ENCODE data around the gene CLDN25.
"Not testable (repeated sequence)": the region's sequence is repeated elsewhere in the genome, so short reads cannot be mapped to it uniquely, and the experiment has no call there.

Gene CLDN25

DNA sequence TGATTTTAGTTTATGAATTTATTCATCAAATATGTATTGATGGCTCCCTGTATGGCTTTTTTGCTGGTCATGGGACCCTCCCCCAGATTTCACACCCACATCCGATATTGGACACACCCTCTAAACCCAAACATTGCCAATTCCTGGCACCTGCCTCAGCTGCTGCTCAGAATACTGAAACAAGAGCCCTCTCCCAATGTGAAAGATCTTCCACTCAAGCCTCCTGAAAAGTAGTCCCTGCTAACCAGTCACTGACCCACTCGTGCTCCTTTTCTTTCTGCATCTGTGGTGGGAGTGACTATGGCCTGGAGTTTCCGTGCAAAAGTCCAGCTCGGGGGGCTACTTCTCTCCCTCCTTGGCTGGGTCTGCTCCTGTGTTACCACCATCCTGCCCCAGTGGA, at the start of gene CLDN25:
CLDN25 (plus strand) TSS at position 301 of the 400 bp plus-strand sequence; CDS start at position 301, 0 bp downstream.
- DNase-seq (ENCODE audit: low spot score) = no peak
- FAIRE-seq = no peak

DNA sequence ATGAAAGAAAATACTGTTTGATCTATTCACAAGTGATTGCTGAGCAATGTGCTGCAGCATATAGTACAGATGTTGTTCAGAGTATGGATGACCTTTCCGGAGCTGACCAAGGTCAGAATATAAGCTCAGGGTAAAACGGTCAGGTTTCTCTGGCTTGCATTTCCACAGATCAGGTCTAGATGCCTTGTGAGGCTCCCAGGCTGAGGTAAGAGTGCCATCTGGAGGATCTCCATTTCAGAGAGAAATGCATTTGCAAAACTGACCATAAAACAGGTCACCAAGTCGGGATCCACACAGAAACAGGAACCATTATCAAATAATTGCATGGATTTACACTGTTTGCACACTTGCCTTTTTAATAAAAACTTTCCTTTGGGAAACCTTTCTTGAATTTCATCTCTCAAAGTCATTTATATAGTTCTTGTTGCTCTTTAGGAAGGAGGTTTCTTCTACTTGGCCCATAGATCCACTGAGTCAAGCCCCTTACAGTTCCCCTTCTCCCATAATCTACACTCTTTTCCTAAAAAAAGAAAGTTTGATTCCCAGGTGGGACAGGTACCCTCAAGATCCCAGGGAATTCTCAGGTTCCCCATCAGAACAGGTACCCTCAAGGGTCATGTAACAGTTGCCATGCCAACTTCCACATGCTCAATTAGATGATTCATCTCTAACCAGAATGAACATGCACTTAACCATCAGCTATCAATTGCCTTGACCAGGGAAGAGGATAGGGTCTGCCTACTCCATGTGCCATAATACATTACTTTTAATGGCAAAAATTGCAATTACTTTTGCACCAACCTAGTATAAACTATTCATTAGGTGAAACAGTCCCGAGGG, 48.5 kb upstream of the CLDN25 start:
- peak; percentile 70 for FAIRE-seq
- DNase-seq (ENCODE audit: low spot score) = peak; percentile 48

DNA sequence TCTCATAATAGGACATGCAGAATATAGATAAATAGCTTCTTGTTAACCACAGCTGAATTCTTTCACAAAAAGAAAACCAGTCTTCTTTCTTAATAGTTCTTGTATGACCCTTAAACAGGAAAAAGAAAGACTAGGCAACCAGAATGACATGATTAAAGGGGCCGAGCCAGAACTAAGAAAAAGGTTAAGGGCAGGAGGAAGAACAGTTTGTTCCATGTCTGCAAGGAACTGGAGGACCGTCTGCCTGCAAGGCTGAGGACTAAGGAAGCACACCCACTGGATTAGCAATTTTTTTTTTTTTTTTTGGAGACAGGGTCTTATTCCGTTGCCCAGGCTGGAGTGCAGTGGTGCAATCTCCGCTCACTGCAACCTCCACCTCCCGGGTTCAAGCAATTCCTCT, 47.5 kb upstream of the CLDN25 start:
- FAIRE-seq (no peak), DNase-seq (ENCODE audit: low spot score) (no peak)

DNA sequence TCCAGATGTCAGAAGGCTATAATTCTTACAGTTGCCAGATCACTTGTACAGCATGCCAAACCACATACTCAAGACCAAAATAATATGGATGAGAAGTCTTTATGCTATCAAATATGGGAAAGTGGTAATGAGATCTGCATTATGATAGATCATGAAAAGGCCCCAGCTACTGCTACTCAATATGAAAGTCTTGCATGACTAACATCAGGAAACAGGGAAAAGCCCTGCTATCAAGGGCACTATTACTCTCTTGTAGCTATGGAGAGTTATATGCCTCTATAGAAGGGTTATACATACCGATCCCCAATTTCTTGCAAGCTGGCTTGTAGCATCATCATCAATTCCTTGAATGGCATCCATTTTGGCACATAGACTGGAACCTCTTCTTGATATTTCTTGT, 43.3 kb upstream of the CLDN25 start:
- DNase-seq (ENCODE audit: low spot score) (no peak), FAIRE-seq (no peak)

DNA sequence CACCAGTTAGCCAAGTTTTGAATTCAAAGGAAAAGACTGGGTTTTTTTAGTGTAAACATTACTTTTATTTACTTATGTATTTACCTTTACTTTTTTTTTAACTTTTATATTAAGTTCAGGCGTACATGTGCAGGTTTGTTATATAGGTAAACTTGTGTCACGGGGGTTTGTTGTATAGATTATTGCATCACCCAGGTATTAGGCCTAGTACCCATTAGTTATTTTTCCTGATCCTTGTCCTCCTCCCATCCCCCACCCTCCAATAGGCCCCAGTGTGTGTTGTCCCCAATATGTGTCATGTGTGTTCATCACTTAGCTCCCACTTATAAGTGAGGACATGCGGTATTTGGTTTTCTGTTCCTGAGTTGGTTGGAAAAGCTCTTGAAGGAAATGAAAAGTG, 26.7 kb upstream of the CLDN25 start:
- FAIRE-seq = no peak
- no peak for DNase-seq (ENCODE audit: low spot score)

DNA sequence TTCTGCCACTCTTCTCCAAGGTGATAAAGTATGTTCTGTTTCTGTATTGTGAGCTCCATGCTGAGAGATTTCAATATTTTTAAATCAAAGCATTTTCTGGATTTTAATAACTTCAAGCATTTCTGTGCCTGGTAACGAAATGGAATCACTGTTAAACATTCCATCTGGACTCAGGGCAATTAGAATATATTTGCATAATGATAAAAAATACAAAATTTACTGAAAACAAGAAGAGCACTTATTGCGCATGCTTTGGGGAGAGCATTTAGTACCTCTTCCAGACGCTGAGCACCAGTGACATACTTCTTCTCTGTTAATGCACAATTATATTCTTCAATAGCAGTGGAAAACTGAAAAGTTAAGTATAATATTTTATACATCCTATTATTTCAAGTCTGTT, 19.4 kb upstream of the CLDN25 start:
- FAIRE-seq (no peak), DNase-seq (ENCODE audit: low spot score) (no peak)

DNA sequence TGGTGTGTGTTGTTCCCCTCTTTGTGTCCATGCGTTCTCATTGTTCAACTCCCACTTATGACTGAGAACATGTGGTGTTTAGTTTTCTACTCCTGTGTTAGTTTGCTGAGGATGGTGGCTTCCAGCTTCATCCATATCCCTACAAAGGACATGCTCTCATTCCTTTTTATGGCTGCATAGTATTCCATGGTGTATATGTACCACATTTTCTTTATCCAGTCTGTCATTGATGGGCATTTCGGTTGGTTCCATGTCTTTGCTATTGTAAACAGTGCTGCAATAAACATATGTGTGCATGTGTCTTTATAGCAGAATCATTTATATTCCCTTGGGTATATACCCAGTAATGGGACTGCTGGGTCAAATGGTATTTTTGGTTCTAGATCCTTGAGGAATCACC, 16.6 kb upstream of the CLDN25 start:
- DNase-seq (ENCODE audit: low spot score); FAIRE-seq: not testable (repeated sequence)

DNA sequence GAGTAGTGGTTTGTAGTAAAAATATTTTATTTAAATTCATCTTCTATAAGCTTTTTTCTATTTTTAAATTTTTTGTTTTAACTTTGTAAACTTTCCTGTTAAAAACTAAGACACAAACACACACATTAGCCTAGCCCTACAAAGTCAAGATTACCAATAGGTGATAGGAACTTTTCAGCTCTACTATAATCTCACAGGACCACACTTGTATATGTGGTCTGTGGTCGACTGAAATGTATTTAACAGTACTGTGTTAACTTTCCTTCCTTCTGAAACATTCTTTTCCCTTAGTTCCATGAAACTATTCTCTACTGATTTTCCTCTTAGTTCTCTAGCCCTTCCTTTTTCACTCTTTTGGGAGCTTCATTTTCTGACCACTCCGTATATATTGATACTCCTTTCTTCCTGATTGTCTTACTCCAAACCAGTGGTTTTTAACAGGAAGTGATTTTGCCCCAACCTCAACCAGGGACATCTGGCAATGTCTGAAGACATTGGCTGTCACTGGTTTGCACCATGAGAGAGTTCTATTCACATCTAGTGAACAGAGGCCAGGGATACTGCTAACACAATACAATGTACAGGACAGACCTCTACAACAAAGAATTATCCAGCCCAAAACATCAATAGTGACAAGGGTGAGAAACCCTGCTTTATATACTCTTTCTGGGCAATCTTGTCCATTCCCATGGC, 14.9 kb upstream of the CLDN25 start:
- DNase-seq (ENCODE audit: low spot score) = no peak
- FAIRE-seq = no peak

DNA sequence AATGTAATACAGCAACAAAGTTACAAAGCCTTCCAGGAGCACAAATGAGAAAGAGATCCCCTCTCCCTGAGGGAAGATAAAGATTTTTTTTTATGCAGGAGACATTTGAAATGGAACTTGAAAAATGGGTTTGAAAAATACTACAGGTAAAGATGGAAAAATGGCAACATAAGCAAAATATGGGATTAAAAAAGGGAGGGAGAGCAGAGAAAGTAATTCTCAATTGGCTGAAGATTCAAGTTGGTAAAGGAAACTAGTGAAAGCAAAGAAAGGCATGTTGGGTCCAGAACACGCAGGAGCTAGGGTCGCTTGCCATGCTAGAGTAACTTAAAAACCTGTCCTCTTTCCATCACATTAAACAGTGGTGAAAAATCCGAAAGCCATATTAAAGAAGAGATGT, 7.6 kb upstream of the CLDN25 start:
- FAIRE-seq = no peak
- DNase-seq (ENCODE audit: low spot score) = no peak

DNA sequence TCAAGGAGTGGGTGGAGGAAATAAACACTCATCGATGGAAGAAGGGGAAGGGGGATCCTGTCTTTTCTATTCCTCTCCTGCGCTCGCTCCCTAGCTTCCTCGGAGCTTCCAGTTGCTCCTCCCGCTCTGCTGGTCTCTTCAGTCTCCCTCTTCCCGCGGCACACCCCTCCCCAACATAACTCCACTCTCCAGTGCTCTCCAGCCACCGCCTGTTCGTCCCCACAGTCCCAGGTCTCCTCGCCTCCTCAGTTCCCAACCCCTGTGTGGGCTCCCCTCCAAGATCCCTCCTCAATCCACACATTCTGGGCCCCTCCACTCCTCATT, 6.5 kb upstream of the CLDN25 start:
- no peak for FAIRE-seq
- peak; percentile 42 for DNase-seq (ENCODE audit: low spot score)

DNA sequence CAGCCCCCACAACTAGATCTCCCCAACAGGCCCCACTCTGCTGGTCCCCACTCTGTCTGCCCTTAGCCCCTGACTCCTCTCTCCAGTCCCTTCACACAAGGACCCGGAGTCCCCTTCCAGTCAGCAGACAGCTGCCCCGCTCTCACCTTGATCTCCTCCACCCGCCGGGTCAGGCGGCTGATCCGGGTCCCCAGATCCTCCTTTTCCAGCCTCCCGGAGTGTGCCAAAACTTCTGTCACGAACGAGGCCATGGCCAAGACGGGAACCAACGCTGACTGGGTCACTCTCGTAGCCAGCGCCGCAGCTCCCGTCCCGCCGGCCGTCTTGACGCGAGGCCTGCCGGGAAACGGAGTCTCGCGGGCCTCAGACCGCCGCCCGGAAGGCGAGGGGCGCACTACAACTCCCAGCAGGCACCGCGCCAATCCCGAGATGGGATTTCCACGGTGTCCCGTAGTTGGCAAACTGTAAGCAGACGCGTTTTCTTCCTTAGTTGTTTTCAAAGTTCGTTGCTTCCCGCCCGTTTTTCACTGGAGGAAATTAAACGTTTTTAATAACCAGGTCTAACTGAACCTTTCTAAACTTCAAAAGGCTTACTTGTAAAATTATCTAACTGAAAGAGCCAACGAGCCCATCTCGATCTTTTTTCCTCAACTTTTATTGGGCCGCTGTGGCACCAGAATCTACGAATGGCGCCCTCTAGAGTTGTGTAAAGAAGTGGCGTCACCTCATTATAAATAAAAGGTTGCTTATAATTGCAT, 6.0 kb upstream of the CLDN25 start, which contains the start of gene ZW10:
ZW10 (minus strand) TSS at position 277 of the 758 bp plus-strand sequence; CDS start at position 251, 26 bp downstream.
- FAIRE-seq = peak; percentile 98

DNA sequence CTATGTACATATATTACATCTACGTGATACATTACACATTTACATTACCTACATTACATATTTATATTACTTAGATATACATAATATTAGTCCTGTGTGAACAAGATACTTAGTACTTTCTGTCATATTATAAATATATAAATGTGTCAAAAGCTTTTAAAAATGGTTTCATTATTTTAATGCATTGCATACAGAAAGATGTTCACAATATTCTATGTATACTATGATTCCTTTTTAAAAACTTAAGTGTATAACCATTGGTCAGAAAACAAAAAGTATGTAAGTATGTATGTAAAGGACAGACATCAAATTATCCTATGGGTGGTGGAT, 5.5 kb upstream of the CLDN25 start:
- no peak for FAIRE-seq
- no peak for DNase-seq (ENCODE audit: low spot score)

More for the DNA sequence above, 6.0 kb upstream of the CLDN25 start, which contains the start of gene ZW10:
- DNase-seq (ENCODE audit: low spot score) = peak; percentile 98

DNA sequence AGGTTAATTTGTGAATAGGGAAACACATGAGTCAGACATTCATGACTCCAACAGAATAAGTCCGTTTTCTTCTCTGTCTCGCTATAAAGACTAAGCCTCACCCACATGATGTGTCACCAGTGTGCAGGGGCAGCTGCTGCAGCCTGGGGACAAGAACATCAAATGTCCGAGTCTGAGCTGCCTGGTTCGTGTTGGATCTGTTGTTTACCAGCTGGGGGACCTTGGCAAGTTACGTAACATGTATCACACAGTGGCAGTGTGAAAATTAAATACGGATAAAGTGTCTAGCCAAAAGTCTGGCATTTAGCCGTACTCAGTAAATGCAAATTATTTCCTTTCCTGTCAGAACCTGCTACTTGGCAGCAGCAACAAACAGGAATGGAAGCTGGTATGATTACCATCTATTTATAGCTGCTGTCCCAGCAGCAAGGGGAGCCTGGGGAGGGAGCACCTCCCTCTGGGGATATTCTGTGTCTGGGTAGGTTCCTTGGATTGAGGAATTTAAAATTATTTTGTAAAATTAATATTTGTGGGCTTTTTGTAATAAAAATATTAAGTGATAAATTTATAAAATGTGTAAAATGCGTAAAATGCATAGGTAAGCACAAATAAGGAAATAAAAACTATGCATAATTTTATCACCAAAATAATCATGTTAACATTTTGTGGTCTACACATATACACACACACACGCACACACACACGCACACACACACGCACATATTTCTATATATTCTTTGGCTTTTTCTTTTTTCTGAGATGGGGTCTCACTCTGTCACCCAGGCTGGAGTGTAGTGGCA, 1.3 kb upstream of the CLDN25 start:
- DNase-seq (ENCODE audit: low spot score) (peak; percentile 51), FAIRE-seq (peak; percentile 91)

DNA sequence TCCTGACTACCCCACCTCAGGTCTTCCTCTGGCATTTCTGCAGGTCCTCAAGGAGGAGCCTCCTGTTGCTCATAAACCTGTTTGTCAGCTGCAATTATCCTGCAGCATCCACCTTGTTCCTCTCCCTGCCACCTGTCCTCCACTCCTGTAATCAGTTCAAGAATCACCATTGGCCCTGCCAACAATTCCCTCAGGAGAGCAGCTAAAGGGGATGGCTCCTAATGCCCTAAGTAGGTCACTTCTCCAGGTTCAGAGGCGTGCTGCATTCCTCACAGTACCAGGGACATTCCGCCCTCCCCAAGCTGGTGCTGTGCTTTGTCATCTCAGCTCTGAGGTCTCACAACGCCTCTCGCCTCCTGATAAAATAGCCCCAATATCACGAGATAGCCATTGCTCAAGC, 2.1 kb downstream of the CLDN25 start:
- no peak for DNase-seq (ENCODE audit: low spot score)
- peak; percentile 61 for FAIRE-seq

DNA sequence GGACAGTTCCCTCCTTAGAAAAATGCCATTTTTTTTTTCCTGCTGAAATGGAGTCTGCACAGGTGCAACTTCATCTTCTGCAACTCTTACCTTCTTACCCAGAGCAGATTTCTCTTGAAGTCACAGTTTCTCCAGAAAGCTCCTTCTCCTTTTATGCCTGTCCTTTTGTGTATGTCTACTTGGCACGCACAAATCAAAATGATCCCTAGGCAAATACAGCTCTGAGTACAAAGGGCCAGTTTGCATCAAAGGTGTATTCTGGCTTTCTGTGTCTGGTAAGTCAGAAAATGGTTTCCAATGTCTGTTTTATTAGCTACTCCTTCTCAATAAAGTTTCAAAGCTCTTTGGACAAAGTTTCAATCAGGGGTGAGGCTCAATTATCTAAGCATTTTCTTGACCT, 2.5 kb downstream of the CLDN25 start:
- FAIRE-seq = no peak
- DNase-seq (ENCODE audit: low spot score) = no peak

DNA sequence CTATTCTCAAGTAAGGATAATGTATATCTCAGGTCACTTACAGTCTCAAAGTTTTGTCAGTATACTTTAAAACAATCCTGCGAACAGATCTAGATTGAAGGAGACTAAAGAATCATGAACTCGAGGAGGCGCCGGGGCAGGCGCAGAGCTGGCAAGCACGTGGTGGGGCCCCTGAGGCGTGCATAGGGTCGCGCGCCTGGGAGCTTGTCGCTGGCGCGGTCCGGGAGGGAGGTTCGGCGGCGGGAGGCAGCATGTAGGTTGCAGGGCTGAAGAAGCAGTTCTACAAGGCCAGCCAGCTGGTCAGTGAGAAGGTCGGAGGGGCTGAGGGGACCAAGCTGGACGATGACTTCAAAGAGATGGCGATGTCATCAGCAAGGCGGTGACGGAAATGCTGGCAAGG, 9.4 kb downstream of the CLDN25 start:
- not testable (repeated sequence) for DNase-seq (ENCODE audit: low spot score); FAIRE-seq

DNA sequence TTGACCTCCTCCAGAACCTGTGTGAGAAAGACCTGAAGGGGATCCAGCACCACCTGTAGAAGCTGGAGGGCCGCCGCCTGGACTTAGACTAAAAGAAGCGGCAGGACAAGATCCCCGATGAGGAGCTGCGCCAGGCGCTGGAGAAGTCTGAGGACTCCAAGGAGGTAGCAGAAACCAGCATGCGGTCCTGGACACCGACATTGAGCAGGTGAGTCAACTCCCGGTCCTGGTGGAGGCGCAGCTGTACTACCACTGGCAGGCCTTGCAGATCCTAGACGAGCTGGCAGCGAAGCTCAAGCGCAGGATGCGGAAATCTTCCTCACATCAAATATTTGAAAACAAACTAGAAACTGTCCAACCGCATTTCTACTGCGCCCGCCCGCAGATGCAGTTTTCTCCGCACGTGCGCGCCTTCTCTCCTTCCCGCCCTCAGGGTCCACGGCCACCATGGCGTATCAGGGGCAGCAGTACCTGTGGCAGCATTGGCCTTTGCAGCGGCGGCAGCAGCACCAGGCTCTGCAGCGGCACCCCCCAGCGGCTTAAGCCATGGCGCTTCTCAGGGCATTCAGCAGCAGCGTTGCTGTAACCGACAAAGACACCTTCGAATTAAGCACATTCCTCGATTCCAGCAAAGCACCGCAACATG, 10.2 kb downstream of the CLDN25 start:
- DNase-seq (ENCODE audit: low spot score) (no peak), FAIRE-seq (peak; percentile 42)

DNA sequence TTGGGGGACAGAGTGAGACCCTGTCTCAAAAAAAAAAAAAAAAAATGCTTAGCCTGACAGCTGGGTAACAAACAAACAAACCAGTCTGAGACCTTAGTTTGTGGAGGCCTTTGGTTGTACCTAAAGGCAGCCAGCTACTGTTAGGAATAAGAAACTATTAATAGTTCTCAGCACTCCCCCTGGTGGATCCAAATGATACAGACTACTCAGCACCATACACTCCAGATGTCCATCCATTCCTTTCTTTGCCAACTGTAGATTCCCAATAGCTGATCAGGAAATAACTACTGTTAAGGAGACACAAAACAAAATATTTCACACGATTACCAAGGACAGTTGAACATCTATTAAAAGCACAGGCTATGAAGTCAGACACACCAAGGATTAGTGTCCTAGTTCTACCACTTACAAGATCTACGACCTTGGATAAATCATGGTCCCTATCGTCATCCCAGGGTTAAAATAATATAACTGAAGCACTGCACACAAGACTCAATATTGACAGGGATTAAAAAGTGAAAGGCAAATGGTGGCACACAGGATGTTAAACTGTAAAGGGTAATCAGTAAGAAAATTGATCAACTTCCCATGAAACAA, 17.2 kb downstream of the CLDN25 start:
- DNase-seq (ENCODE audit: low spot score) (peak; percentile 63), FAIRE-seq (no peak)

DNA sequence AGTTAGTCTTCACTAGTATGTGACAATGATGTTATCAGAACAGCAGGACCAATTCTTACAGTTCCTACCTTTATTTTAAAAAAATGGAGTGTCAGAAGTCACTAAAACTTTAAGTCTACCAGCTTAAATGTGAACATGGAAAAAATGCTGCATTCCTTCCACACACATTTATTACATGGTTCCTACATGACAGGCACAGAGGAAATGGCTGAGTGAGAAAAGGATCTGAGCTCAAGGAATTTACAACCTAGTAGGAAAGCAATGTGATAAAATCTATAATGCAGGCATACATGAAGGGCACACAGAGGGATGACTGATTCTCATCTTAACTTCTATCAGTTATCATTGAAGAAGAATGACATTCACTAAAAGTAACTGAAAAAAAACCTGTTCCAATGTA, 23.0 kb downstream of the CLDN25 start:
- FAIRE-seq = peak; percentile 27
- DNase-seq (ENCODE audit: low spot score) = no peak

DNA sequence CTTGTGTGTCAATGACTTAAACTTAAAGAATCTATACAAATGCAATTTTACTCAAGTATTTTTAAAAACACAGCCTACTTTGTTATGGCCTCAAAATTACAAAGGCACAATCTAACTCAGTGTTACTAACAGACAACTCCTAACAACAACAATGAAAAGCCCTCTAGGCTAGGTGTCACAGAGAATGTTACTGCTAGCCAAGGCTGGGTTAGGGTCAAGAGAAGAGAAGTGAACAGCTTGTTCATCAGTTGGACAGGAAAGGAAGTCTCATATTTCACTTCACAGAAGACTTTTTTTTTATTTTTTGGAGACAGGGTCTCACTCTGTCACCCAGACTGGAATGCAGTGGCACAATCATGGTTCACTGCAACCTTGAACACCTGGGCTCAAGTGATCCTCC, 26.0 kb downstream of the CLDN25 start:
- DNase-seq (ENCODE audit: low spot score) (no peak), FAIRE-seq (no peak)
